ENCODE measurements around the gene CHDH.

The CHDH gene

GRCh38 chr3:53815067-53815466 is 31.2 kb downstream of the CHDH start (continued):
- TF ChIP-seq ZNF148 (tag by site-specific recombination; IDR thresholded peaks at IDR 0.05; ENCODE audit: borderline replicate concordance), result no peak
- no peak for TF ChIP-seq EGR2 (tag by site-specific recombination; IDR thresholded peaks at IDR 0.05; ENCODE audit: low read depth)
- no peak for TF ChIP-seq CTCF (tag by site-specific recombination; IDR thresholded peaks at IDR 0.05)
- TF ChIP-seq ZNF664 (tag by site-specific recombination; IDR thresholded peaks at IDR 0.05), result no peak
- no peak for TF ChIP-seq ZBTB20 (tag by site-specific recombination; IDR thresholded peaks at IDR 0.05)
- TF ChIP-seq ZNF629 (tag by site-specific recombination; IDR thresholded peaks at IDR 0.05), result no peak
- no peak for TF ChIP-seq ZNF585B (tag by site-specific recombination; IDR thresholded peaks at IDR 0.05)

GRCh38 chr3:53813876-53814275 is 32.3 kb downstream of the CHDH start:
- TF ChIP-seq EGR2 (tag by site-specific recombination; IDR thresholded peaks at IDR 0.05; ENCODE audit: low read depth), result no peak
- POLR2A ChIA-PET, result no interaction called here
- H3K4me3 ChIP-seq (ENCODE audit: low read depth, low read length), result no peak overlapping the region
- no peaks in the 10 kb centered on the region for H3K9me3 ChIP-seq (ENCODE audit: control insufficient read depth, insufficient read depth, low read depth, low read length)
- H3K36me3 ChIP-seq (ENCODE audit: control insufficient read depth in 2 of 2, insufficient read depth in 1 of 2, low read length in 2 of 2), result peaks cover 0 to 28% of the 10 kb centered on the region in 2 experiments; a peak in 1 of 3 replicates
- no peak overlapping the region for H3K27ac ChIP-seq (ENCODE audit: extremely low read depth, low read depth, low read length)
- CTCF ChIA-PET, result no interaction called here
- H3K4me1 ChIP-seq (ENCODE audit: control insufficient read depth, insufficient read depth, low read length), result no peaks in the 10 kb centered on the region

- Histone ChIP-seq H3K4me3 (ENCODE audit: low read depth, low read length) (no peak overlapping the region), H3K9me3 (ENCODE audit: control insufficient read depth, insufficient read depth, low read depth, low read length) (no peaks in the 10 kb centered on the region), H3K27ac (ENCODE audit: extremely low read depth, low read depth, low read length) (no peak overlapping the region), H3K4me1 (ENCODE audit: control insufficient read depth, insufficient read depth, low read length) (no peaks in the 10 kb centered on the region), H3K36me3 (ENCODE audit: control insufficient read depth in 2 of 2, insufficient read depth in 1 of 2, low read length in 2 of 2) (peaks cover 0 to 21% of the 10 kb centered on the region in 2 experiments; a peak in 1 of 3 replicates)
- ChIA-PET CTCF (no interaction called here), POLR2A (interaction anchor here (0.7 kb wide), 1 partner anchor 33 kb away, joined by 5 read pairs; no protein-coding TSS in a partner anchor)
- no peak for TF ChIP-seq FEZF1 (tag by site-specific recombination; IDR thresholded peaks at IDR 0.05)
- no peak for TF ChIP-seq ZFP41 (tag by site-specific recombination; IDR thresholded peaks at IDR 0.05; ENCODE audit: borderline replicate concordance)
- TF ChIP-seq ZNF621 (tag by site-specific recombination; IDR thresholded peaks at IDR 0.05), result no peak
- TF ChIP-seq ZNF610 (tag by site-specific recombination; IDR thresholded peaks at IDR 0.05; ENCODE audit: borderline replicate concordance), result no peak
- no peak for TF ChIP-seq ZNF112 (tag by site-specific recombination; IDR thresholded peaks at IDR 0.05)
- no peak for TF ChIP-seq ZNF529 (tag by site-specific recombination; IDR thresholded peaks at IDR 0.05; ENCODE audit: insufficient replicate concordance)
- TF ChIP-seq MYNN (tag by site-specific recombination; IDR thresholded peaks at IDR 0.05; ENCODE audit: borderline replicate concordance), result no peak
- no peak for TF ChIP-seq ZNF157 (tag by site-specific recombination; IDR thresholded peaks at IDR 0.05)
- TF ChIP-seq OVOL3 (tag by site-specific recombination; IDR thresholded peaks at IDR 0.05), result no peak
Measured at GRCh38 chr3:53813229-53813628, 33.0 kb downstream of the CHDH start.

GRCh38 chr3:53812434-53812833 is 33.8 kb downstream of the CHDH start:
- no peaks in the 10 kb centered on the region for H3K4me1 ChIP-seq (ENCODE audit: control insufficient read depth, insufficient read depth, low read length)
- POLR2A ChIA-PET, result no interaction called here
- CTCF ChIA-PET, result no interaction called here
- H3K36me3 ChIP-seq (ENCODE audit: control insufficient read depth in 2 of 2, insufficient read depth in 1 of 2, low read length in 2 of 2), result peaks cover 0 to 13% of the 10 kb centered on the region in 2 experiments; a peak in 1 of 3 replicates
- no peak overlapping the region for H3K4me3 ChIP-seq (ENCODE audit: low read depth, low read length)
- H3K27ac ChIP-seq (ENCODE audit: extremely low read depth, low read depth, low read length), result no peak overlapping the region
- no peaks in the 10 kb centered on the region for H3K9me3 ChIP-seq (ENCODE audit: control insufficient read depth, insufficient read depth, low read depth, low read length)
- TF ChIP-seq ZNF266 (tag by site-specific recombination; IDR thresholded peaks at IDR 0.05; ENCODE audit: low read depth) (no peak), ZNF510 (tag by site-specific recombination; IDR thresholded peaks at IDR 0.05; ENCODE audit: insufficient replicate concordance) (no peak), ZNF571 (tag by site-specific recombination; IDR thresholded peaks at IDR 0.05) (no peak), GLI2 (tag by site-specific recombination; IDR thresholded peaks at IDR 0.05; ENCODE audit: borderline replicate concordance, low read depth) (no peak), ZNF132 (tag by site-specific recombination; IDR thresholded peaks at IDR 0.05; ENCODE audit: borderline replicate concordance) (no peak), ZNF169 (tag by site-specific recombination; IDR thresholded peaks at IDR 0.05) (no peak), ZNF548 (tag by site-specific recombination; IDR thresholded peaks at IDR 0.05) (no peak), ZNF274 (IDR thresholded peaks at IDR 0.05; ENCODE audit: low read length) (no peak), ZNF274 (tag by site-specific recombination; IDR thresholded peaks at IDR 0.05; ENCODE audit: borderline replicate concordance) (no peak), ZSCAN16 (tag by site-specific recombination; IDR thresholded peaks at IDR 0.05) (no peak)

Measured in HEK293 (cell line).